SK-N-SH treated with all-trans-retinoic acid at 6 μM for 48 hours (cell line): ENCODE data around the gene B3GNT7.

Experiments
- BACH2 ChIP-seq: fragments of 250-450 bp; sonication (Bioruptor Pico); IDR thresholded peaks from 2 replicates; pipeline ENCODE4 v1.9.0; 2021; ENCODE audit warnings: mild to moderate bottlenecking, borderline replicate concordance
- CSDC2 ChIP-seq: fragments of 250-450 bp; sonication (Bioruptor Pico); IDR thresholded peaks from 2 replicates; pipeline ENCODE4 v1.5.0; 2020; ENCODE audit warnings: mild to moderate bottlenecking, moderate library complexity
- OSR1 ChIP-seq: fragments of 250-450 bp; sonication (Bioruptor Pico); IDR thresholded peaks from 2 replicates; pipeline ENCODE4 v1.8.0; 2022; ENCODE audit warnings: moderate library complexity, mild to moderate bottlenecking, inconsistent platforms
- ZFP30 ChIP-seq: fragments of 450-650 bp; formaldehyde crosslinking; IDR thresholded peaks from 2 replicates; pipeline ENCODE4 v1.5.0; 2022; ENCODE audit warnings: mild to moderate bottlenecking, moderate library complexity
- TF ChIP-seq, protein P1 (sequence below): fragments of 250-450 bp; sonication (Bioruptor Pico); IDR thresholded peaks from 2 replicates; pipeline ENCODE4 v1.5.1; 2020; ENCODE audit warnings: low read depth, mild to moderate bottlenecking, moderate library complexity
- TF ChIP-seq, protein P2 (sequence below): fragments of 250-450 bp; sonication (Bioruptor Pico); IDR thresholded peaks from 2 replicates; pipeline ENCODE4 v1.8.0; 2020; ENCODE audit warnings: mild to moderate bottlenecking, moderate library complexity, borderline replicate concordance

GRCh38 chr2:231386446-231386845 lies 9.1 kb upstream of the B3GNT7 start:
- TF ChIP-seq, protein P1, sequence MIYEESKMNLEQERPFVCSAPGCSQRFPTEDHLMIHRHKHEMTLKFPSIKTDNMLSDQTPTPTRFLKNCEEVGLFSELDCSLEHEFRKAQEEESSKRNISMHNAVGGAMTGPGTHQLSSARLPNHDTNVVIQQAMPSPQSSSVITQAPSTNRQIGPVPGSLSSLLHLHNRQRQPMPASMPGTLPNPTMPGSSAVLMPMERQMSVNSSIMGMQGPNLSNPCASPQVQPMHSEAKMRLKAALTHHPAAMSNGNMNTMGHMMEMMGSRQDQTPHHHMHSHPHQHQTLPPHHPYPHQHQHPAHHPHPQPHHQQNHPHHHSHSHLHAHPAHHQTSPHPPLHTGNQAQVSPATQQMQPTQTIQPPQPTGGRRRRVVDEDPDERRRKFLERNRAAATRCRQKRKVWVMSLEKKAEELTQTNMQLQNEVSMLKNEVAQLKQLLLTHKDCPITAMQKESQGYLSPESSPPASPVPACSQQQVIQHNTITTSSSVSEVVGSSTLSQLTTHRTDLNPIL (CRISPR knock-in tag) = no peak
- TF ChIP-seq CSDC2 (CRISPR knock-in tag) = no peak
- TF ChIP-seq, protein P2, sequence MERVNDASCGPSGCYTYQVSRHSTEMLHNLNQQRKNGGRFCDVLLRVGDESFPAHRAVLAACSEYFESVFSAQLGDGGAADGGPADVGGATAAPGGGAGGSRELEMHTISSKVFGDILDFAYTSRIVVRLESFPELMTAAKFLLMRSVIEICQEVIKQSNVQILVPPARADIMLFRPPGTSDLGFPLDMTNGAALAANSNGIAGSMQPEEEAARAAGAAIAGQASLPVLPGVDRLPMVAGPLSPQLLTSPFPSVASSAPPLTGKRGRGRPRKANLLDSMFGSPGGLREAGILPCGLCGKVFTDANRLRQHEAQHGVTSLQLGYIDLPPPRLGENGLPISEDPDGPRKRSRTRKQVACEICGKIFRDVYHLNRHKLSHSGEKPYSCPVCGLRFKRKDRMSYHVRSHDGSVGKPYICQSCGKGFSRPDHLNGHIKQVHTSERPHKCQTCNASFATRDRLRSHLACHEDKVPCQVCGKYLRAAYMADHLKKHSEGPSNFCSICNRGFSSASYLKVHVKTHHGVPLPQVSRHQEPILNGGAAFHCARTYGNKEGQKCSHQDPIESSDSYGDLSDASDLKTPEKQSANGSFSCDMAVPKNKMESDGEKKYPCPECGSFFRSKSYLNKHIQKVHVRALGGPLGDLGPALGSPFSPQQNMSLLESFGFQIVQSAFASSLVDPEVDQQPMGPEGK (CRISPR knock-in tag) = no peak
- no peak for TF ChIP-seq OSR1 (CRISPR knock-in tag)
- TF ChIP-seq ZFP30 = no peak
- TF ChIP-seq BACH2 = no peak
